Measurements from ENCODE around the gene PARD3B.

Gene PARD3B

GRCh38 chr2:205545971-205546816 lies 1000.9 kb downstream of the PARD3B start:
- peak; percentile 41 to 61 (median 55) for DNase-seq

- no peak for DNase-seq
Observed at GRCh38 chr2:205555566-205556230, 1010.4 kb downstream of the PARD3B start.

GRCh38 chr2:205556357-205556756 lies 1011.1 kb downstream of the PARD3B start:
- no peak for DNase-seq

- no peak for DNase-seq
Observed at GRCh38 chr2:205556841-205557539, 1011.7 kb downstream of the PARD3B start.

- DNase-seq, result no peak
Observed at GRCh38 chr2:205557873-205558272, 1012.6 kb downstream of the PARD3B start.

- peak; percentile 36 to 57 (median 44) for DNase-seq
Observed at GRCh38 chr2:205561441-205561840, 1016.2 kb downstream of the PARD3B start.

- DNase-seq, result peak; percentile 54 to 79 (median 60)
Observed at GRCh38 chr2:205563646-205564045, 1018.4 kb downstream of the PARD3B start.

- DNase-seq, result peak in 1 of 3 donors; percentile 5
Observed at GRCh38 chr2:205564346-205565141, 1019.3 kb downstream of the PARD3B start.

GRCh38 chr2:205565142-205565522 lies 1019.9 kb downstream of the PARD3B start:
- no peak for DNase-seq

GRCh38 chr2:205566606-205567168 lies 1021.4 kb downstream of the PARD3B start:
- no peak for DNase-seq

GRCh38 chr2:205568620-205569019 lies 1023.3 kb downstream of the PARD3B start:
- no peak for DNase-seq

- DNase-seq, result no peak
Observed at GRCh38 chr2:205570648-205571047, 1025.4 kb downstream of the PARD3B start.

- no peak for DNase-seq
Observed at GRCh38 chr2:205571360-205571959, 1026.2 kb downstream of the PARD3B start.

- DNase-seq, result no peak
Observed at GRCh38 chr2:205574001-205574400, 1028.7 kb downstream of the PARD3B start.

GRCh38 chr2:205579335-205579734 lies 1034.1 kb downstream of the PARD3B start:
- no peak for DNase-seq

- no peak for DNase-seq
Observed at GRCh38 chr2:205580212-205580987, 1035.1 kb downstream of the PARD3B start.

- DNase-seq, result no peak
Observed at GRCh38 chr2:205582366-205582765, 1037.1 kb downstream of the PARD3B start.

GRCh38 chr2:205585449-205586383 lies 1040.4 kb downstream of the PARD3B start:
- DNase-seq, result no peak

- DNase-seq, result no peak
Observed at GRCh38 chr2:205586626-205587025, 1041.4 kb downstream of the PARD3B start.

- no peak for DNase-seq
Observed at GRCh38 chr2:205589479-205589878, 1044.2 kb downstream of the PARD3B start.
